Measurements from ENCODE around the gene NRIP2.

GRCh38 chr12:2803635-2804392 lies 31.0 kb downstream of the NRIP2 start:
- no peak for TF ChIP-seq CTCF (IDR thresholded peaks at IDR 0.05; ENCODE audit: poor library complexity)
- TF ChIP-seq EZH2 (IDR thresholded peaks at IDR 0.05; ENCODE audit: borderline replicate concordance), result no peak
